Measurements from ENCODE around the gene TMEM44.

Gene TMEM44

DNA sequence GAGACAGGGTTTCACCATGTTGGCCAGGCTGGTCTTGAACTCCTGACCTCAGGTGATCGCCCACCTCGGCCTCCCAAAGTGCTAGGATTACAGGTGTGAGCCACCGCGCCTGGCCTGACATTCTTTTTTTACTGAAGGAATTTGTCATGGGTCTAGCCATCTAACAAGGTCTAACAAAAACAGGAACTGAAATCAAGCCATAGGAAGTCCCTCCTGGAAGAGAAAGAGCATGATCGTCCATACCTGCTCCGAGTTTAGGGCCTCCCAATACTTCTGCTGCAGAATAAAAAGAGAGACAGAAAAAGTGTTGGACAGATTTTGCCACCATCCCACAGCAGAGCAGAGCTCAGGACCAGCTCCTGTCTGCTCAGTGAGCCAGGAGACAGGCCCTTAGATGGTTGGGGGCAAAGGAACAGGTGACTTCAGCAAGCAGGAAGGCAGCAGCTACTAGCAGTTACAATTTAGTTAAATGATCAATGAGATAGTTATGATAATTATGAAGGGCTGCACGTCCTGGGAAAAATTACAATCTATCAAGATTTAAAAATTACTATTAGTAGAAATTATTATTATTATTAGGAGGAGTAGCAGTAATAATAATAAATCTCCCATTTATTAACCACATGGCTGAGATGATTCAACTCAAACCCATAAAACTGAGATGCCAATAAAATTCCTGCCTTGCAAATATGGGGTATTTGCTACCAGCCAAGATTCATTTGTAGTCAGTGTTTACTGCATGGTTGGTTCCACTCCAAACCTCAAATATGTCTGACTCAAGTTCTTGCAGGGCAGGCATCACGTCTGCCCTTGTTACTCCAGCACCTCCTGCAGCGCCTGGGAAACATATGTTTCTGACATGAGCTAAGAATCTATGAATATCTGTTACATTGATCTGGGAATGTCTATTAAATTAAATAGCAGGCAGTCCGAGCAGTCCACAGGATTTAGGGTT lies 40.1 kb downstream of the TMEM44 start (continued):
- TF ChIP-seq, protein P1, sequence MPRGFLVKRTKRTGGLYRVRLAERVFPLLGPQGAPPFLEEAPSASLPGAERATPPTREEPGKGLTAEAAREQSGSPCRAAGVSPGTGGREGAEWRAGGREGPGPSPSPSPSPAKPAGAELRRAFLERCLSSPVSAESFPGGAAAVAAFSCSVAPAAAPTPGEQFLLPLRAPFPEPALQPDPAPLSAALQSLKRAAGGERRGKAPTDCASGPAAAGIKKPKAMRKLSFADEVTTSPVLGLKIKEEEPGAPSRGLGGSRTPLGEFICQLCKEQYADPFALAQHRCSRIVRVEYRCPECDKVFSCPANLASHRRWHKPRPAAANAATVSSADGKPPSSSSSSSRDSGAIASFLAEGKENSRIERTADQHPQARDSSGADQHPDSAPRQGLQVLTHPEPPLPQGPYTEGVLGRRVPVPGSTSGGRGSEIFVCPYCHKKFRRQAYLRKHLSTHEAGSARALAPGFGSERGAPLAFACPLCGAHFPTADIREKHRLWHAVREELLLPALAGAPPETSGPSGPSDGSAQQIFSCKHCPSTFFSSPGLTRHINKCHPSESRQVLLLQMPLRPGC (tag by site-specific recombination; IDR thresholded peaks at IDR 0.05), result peak; percentile 94
- TF ChIP-seq ZNF488 (tag by site-specific recombination; IDR thresholded peaks at IDR 0.05) (no peak), ZNF223 (tag by site-specific recombination; IDR thresholded peaks at IDR 0.05) (no peak), ZNF112 (tag by site-specific recombination; IDR thresholded peaks at IDR 0.05) (no peak), ZNF155 (tag by site-specific recombination; IDR thresholded peaks at IDR 0.05) (no peak), ZNF24 (tag by site-specific recombination; IDR thresholded peaks at IDR 0.05) (peak; percentile 79; the same call in 1 of the 2 replicates), ZNF449 (tag by site-specific recombination; IDR thresholded peaks at IDR 0.05) (no peak; the same call in 1 of the 2 replicates), OVOL3 (tag by site-specific recombination; IDR thresholded peaks at IDR 0.05) (no peak), ZNF184 (tag by site-specific recombination; IDR thresholded peaks at IDR 0.05) (peak; percentile 98), ZNF335 (tag by site-specific recombination; conservative IDR thresholded peaks at IDR 0.05) (peak; percentile 23; the same call in 1 of the 2 replicates), PRDM2 (tag by site-specific recombination; IDR thresholded peaks at IDR 0.05; ENCODE audit: borderline replicate concordance) (no peak), ZNF274 (IDR thresholded peaks at IDR 0.05; ENCODE audit: low read length) (no peak), ZNF274 (tag by site-specific recombination; IDR thresholded peaks at IDR 0.05; ENCODE audit: borderline replicate concordance) (no peak), SCRT2 (tag by site-specific recombination; IDR thresholded peaks at IDR 0.05) (no peak), KLF10 (tag by site-specific recombination; IDR thresholded peaks at IDR 0.05) (peak; percentile 50; the same call in 1 of the 2 replicates), YY1 (tag by site-specific recombination; IDR thresholded peaks at IDR 0.05) (no peak)
- TF ChIP-seq, protein P2, sequence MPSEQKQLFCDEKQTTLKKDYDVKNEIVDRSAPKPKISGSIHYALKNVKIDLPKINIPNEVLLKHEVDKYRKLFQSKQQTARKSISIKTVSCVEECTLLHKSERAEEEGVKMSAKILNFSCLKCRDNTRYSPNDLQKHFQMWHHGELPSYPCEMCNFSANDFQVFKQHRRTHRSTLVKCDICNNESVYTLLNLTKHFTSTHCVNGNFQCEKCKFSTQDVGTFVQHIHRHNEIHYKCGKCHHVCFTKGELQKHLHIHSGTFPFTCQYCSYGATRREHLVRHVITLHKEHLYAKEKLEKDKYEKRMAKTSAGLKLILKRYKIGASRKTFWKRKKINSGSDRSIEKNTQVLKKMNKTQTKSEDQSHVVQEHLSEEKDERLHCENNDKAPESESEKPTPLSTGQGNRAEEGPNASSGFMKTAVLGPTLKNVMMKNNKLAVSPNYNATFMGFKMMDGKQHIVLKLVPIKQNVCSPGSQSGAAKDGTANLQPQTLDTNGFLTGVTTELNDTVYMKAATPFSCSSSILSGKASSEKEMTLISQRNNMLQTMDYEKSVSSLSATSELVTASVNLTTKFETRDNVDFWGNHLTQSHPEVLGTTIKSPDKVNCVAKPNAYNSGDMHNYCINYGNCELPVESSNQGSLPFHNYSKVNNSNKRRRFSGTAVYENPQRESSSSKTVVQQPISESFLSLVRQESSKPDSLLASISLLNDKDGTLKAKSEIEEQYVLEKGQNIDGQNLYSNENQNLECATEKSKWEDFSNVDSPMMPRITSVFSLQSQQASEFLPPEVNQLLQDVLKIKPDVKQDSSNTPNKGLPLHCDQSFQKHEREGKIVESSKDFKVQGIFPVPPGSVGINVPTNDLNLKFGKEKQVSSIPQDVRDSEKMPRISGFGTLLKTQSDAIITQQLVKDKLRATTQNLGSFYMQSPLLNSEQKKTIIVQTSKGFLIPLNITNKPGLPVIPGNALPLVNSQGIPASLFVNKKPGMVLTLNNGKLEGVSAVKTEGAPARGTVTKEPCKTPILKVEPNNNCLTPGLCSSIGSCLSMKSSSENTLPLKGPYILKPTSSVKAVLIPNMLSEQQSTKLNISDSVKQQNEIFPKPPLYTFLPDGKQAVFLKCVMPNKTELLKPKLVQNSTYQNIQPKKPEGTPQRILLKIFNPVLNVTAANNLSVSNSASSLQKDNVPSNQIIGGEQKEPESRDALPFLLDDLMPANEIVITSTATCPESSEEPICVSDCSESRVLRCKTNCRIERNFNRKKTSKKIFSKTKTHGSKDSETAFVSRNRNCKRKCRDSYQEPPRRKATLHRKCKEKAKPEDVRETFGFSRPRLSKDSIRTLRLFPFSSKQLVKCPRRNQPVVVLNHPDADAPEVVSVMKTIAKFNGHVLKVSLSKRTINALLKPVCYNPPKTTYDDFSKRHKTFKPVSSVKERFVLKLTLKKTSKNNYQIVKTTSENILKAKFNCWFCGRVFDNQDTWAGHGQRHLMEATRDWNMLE (tag by site-specific recombination; conservative IDR thresholded peaks at IDR 0.05; ENCODE audit: low read depth), result no peak
- TF ChIP-seq, protein P3, sequence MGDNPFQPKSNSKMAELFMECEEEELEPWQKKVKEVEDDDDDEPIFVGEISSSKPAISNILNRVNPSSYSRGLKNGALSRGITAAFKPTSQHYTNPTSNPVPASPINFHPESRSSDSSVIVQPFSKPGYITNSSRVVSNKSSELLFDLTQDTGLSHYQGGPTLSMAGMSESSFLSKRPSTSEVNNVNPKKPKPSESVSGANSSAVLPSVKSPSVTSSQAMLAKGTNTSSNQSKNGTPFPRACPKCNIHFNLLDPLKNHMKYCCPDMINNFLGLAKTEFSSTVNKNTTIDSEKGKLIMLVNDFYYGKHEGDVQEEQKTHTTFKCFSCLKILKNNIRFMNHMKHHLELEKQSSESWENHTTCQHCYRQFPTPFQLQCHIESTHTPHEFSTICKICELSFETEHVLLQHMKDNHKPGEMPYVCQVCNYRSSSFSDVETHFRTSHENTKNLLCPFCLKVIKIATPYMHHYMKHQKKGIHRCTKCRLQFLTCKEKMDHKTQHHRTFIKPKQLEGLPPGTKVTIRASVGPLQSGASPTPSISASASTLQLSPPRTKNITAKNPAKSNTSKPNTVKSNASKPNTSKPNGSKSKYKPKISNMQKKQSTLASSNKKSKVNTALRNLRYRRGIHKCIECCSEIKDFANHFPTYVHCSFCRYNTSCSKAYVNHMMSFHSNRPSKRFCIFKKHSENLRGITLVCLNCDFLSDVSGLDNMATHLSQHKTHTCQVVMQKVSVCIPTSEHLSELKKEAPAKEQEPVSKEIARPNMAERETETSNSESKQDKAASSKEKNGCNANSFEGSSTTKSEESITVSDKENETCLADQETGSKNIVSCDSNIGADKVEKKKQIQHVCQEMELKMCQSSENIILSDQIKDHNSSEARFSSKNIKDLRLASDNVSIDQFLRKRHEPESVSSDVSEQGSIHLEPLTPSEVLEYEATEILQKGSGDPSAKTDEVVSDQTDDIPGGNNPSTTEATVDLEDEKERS (tag by site-specific recombination; IDR thresholded peaks at IDR 0.05), result no peak

Data from HEK293 (cell line).